GM19455 (cell line): ENCODE results near the gene INPP5A.
"Not testable (repeated sequence)": the region's sequence is repeated elsewhere in the genome, so short reads cannot be mapped to it uniquely, and the experiment has no call there.

Experiments
- ATAC-seq: cut with Tn5 transposase; IDR thresholded peaks from one replicate; pipeline ENCODE4 v1.9.1; 2021; ENCODE audit not compliant: unreplicated experiment

The INPP5A gene

DNA sequence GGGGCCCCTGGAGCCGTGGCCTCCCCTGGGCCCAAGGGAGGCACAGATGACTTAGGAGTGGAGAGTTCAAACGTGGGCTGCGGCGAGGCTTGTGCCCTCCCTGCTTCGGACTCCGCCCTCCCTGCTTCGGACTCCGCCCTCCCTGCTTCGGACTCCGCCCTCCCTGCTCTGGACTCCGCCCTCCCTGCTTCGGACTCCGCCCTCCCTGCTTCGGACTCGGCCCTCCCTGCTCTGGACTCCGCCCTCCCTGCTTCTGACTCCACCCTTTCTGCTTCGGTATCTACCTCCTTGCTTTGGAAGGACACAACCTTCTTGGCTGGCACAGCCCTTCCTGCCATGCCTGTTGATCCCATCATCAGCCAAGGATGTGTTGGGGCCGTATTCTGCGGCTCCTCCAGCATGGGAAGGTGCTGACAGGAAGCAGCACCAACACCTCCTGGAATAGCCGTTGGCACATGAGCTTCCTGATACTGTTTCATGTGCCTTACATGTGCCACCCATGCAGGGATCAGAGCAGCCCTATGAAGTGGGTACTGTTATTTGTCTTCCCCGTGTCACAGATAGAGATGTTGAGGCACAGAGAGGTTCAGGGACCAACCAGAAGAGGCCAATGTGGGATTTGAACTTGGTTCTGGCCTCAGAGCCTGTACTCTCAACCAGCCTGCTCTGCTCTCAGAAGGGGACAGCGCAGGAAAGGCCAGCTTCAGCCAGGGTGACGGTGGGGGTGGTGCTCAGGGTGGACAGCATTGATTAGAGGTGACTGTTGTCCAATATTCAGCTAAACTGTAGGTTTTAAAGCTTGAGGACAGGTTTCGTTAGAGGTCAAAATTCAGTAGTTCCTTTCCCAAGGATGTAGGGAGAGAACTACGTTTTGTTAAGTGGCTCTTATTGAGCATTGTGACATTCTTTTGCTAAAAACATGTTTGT lies 133.9 kb downstream of the INPP5A start:
- ATAC-seq = no peak

DNA sequence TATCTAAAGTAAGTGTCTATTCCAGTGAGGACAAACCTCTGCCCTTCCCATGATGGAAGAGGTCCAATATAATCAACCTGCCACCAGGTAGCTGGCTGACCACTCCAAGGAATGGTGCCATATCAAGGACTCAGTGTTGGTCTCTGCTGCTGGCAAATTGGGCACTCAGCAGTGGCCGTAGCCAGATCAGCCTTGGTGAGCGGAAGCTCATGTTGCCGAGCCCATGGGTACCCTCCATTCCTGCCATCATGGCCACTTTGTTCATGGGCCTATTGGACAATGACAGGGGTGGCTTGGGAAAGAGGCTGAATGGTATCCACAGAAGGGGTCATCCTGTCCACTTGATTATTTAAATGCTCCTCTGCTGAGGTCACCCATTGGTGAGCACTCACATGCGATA lies 136.2 kb downstream of the INPP5A start:
- not testable (repeated sequence) for ATAC-seq

DNA sequence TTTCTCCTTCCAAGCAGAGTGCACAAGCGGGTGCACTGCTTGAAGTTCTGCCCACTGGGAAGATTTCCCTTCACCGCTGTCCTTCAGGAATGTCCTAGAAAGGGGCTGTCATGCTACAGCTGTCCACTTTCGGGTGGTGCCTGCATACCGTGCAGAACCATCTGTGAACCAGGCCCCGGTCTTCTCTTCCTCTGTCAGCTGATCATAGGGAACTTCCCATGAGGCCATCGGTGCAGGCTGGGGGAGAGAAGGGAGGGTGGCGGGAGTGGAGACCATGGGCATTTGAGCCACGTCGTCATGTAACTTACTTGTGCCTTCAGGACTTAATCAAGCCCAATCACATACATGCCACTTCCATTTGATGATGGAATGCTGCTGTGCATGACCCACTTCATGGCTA lies 136.7 kb downstream of the INPP5A start:
- ATAC-seq = no peak

DNA sequence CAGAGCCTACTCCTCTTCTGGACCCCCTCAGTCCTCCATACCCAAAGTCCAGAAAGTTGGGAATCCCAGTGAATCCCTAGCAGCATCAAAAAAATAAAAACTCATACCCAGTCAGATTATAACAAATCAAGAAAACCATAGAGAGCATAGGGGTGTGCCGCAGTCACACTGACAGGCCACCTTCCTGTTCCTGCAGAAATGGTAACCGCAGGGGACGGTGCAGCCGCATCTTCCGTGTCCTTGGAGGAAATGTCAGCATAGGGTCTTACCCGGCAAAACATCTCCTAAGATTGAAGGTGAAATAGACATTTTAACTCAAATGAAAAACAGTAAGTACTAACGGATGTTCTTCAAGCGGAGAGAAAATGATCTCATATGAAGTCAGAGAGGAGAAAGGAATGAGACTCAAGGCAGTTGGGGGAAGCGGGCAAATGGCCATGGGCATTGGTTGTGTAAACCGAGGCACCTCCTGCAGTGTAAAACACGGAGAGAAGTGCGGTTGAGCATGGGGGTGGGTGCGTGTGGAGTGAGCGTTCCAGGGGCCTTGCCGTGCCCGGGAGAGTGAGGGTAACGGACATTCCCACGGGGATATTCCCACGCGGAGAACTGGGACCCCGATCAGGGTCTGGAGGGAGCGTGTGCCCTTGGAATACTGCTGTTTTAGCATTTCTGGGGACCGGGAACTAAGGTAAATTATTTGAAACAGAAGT lies 137.6 kb downstream of the INPP5A start:
- no peak for ATAC-seq

DNA sequence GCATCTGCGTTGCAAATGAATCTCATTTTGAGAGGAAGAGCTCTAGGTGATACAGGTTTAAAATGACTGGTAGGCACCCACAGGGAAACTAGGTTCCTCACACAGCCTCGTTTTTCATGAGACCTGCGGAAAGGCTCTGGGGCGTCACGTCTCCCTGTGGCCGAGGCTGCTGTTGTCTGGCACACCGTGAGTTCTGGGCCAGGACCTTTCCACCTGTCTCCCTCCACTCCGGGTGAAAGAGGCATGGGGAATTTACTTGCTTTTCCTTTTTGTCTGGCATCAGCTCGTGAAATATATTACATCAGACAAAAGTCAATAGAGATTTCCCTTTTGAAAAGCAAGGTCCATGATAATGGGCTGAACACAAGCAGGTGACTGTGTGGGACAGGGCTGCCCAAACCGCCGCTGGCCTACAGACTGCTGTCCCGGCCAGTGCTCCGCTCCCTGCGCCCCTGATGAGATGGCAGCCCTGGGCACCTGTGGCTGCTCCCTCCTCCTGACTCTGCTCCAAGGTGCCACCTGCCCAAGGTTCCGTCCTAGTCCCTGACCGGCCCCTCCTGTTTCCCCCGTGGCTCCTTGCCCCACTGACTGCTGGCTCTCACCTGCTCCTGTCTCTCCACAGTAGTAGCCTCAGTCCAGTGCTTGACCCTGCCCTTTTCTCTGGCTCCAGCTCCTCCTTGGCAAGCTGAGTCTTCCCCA lies 138.8 kb downstream of the INPP5A start:
- no peak for ATAC-seq

DNA sequence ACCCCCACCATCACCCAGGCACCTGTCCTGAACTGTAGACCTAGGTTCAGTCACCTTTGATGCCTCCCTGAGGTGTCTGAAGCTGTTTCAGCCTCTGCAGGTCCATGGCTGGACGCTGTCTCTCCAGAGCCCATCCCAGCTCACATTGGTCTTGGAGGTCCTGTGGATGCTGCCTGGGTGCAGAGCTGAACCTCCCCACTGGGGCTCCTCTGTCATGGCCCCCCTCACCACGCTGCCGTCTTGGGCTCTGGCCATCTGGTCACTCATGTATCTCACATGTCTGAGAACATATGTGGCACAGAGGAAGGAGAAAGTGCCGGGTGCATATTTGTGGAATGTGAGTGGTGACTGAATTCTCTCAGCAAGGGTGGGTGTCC lies 139.5 kb downstream of the INPP5A start:
- ATAC-seq = no peak

DNA sequence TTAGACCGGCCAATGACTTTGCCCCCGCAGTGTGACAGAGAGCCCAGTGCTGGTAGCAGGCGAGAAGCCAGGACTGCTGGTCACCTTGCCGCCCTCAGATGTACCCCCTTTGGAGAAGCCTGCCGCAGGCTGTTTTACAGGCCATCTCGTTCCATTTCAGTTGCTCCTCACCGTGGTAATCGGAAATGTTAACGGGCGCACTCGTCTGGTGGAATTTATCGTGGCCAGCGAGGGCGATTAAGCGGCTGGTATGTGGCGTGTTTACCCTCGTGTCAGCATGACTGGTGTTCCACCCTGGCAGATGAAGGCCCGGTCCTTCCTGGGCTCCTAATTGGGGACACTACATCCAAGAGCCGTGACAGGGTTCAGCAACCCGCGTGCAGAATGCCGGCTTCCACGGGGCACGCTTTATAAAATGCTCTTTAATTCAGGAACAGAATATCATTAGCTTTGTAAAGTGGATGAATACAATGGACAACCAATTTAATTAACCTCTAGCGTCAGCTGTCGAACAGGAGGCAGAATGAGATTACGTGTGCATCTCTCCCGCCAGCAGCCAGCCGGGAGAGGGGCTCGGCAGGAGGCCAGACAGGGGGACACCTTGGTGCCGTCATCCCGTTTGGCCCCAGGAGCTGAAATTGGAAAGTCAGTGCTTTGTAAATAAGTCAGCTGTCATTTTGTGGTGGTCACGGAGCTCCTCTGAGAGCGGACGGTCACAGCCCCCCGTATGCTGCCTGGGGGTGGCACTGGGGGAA lies 140.1 kb downstream of the INPP5A start:
- ATAC-seq = no peak

DNA sequence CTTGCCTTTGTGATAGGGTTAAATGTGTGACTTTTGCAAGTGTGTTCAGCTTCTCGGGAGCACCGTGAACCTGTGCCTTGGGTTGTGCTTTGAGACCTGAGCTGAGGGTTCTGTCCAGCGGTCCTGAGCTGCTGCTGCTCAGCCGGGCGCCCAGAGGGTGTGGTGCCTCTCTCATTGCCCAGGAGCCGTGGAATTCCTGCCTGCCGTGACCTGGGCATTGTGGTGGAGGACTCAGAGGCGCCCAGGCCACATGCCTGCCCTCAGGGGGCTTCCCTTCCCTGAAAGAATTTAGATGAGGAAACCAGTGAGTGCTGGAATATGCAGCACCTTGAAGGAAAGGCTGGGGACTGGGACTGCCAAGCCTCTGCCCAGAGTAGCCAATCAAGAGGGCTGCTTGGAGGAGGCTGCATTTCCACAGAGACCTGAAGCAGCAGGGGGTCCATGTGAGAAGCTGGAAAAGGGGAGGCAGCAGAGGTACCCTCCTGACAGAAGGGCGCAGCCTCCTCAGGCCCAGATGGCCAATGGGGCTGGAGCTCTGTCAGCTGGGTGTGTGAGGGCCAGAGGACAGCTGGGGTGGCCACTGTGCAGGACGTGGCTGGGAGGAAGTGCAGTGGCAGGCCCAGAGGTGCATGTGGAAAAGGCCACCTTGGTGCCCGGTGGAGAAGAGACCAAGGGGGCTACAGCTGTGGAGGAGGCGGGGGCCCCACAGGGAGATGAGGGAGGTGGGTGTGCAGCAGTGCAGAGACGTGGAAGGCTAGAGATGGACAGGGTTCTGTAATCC lies 141.0 kb downstream of the INPP5A start:
- ATAC-seq = no peak

DNA sequence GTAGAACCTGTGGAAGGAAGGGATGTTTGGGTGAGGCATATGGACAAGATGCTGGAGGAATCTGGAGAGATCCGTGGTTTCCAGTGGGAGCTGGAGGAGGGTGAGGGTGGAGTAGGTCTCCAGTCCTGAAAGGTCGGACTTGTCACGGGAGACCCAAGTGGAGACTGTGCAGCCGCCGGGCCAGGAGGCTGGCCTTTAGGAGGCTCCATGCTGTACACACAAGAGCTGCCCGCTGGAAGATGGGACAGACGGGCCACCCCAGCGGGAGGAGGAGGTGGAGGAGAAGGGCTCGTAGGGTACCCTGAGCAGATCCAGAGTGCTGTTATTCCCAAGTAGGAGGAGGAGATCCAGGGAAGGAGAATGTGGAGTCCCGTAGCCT lies 141.6 kb downstream of the INPP5A start:
- no peak for ATAC-seq

DNA sequence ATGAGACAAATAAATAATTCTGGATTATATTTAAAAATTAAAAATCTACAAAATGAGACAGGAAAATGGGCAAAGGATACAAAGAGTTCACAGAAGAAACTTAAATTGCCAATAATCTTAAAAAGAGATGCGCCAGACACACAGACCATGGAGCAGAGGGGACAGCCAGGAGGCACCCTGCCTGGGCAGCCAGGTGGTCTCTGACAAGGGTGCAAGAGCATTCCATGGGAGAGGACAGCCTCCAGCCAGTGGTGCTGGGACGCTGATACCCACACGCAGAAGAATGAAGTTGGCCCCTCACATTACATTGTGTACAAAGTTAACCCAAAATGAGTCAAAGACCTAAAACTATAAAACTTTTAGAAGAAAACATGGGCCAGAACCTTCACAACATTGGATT lies 142.1 kb downstream of the INPP5A start:
- ATAC-seq = no peak

DNA sequence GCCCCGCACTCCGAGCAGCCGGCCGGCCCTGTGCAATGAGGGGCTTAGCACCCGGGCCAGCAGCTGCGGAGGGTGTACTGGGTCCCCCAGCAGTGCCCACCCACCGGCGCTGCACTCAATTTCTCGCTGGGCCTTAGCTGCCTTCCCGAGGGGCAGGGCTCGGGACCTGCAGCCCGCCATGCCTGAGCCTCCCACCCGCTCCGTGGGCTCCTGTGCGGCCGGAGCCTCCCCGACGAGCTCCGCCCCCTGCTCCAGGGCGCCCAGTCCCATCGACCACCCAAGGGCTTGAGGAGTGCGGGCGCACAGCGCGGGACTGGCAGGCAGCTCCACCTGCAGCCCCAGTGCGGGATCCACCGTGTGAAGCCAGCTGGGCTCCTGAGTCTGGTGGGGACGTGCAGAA lies 143.2 kb downstream of the INPP5A start:
- not testable (repeated sequence) for ATAC-seq

DNA sequence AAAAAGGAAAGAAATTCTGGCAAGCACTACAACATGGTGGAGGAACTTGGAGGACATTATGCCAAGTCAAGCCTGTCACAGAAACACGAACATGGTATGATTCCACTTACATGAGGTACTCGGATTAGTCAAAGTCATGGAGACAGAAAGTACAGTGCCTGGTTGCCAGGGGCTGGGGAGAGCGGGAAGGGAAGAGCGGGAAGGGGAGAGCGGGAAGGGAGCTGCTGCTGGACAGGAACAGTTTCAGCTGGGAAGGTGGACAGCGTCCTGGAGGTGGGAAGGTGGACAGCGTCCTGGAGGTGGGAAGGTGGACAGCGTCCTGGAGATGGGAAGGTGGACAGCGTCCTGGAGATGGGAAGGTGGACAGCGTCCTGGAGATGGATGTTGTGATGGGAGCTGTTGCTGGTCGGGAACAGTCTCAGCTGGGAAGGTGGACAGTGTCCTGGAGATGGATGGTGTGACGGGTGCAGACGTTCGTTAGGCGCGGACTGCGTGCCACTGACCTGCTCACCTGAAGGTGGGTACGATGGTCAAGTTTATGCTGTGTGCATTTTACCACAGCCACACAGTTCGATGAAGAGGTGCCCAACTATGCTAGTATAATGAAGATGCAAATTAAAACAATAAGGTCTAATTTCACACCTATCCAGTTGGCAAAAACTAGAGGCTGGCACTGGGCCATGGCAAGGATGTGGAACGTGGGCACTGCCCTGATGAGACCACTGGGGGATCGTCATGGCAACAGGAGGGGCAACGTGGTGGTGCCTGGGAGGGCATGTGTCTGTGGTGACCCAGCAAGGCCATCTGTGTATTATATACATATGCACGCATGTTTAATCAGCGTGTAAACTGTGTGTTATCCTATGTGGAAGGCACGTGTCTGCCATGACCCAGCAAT lies 144.5 kb downstream of the INPP5A start:
- no peak for ATAC-seq

DNA sequence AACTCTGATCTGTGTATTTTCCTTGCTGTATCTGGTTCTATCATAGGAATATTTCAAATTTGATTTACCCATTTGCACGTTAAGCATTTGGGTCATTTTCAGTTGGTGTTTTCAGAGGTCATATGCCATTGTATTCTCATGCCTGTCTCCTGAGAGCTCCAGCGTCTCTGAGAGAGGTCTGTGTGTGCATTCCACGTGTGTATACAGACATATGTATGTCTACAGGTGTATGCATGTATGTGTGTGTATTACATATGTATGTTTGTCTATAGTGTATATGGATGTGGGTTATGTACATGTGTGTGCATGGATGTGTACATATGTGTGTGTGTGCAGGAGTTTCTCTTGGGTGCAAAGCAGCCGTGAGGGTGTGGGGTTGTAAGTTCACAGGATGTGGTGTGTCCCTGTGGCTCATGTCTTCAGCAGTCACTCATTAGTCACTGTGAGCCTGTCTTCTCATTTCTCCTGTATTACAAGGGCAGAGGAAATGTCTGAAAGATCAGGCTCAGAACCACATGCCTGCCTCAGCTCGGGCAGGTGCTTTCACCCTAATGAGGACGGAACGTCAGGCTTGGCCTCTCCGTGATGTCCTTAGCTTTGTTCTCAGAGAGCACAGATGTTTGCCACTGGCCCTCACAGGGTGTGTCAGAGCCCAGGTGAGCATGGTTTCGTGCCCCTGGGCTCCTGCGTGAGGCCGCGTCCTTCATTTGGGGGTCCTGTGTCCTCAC lies 146.7 kb downstream of the INPP5A start:
- no peak for ATAC-seq

DNA sequence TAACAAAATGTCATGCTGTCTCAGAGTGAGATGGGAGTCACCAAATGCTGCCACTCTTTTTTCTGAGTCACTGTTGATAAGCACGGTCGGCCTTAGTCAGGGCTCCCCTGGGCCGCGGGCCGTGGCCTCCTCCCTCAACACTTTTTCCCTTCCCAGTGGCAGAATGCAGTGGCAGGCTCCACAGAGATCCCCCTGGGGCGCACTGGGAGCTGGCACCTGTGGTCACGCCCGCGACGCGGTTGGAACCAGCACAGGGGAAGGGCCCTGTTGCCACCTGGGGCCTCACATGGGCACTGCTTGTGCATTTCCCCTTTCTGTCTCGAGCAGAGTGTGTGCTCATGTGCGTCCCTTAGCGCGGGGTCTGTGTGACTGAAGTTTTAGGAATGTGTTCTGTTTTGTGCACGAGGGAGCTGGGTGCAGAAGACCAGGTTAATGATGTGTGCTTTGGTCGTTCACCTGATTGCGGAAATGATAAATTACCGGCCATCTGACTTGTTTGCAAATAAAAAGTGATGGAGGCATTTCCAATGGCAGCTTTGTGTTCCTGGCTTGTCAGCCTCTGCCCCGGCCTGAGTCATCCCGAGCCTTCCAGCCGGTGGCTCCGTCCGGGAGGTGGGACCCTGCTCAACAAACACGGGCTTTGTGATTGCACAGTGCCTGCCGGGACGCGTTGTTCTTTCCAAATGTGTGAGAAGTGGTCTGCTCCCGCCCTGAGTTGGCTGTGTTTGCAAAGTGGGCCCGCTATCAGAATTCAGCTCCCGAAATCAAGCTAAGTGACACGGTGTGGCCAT lies 147.7 kb downstream of the INPP5A start:
- no peak for ATAC-seq

DNA sequence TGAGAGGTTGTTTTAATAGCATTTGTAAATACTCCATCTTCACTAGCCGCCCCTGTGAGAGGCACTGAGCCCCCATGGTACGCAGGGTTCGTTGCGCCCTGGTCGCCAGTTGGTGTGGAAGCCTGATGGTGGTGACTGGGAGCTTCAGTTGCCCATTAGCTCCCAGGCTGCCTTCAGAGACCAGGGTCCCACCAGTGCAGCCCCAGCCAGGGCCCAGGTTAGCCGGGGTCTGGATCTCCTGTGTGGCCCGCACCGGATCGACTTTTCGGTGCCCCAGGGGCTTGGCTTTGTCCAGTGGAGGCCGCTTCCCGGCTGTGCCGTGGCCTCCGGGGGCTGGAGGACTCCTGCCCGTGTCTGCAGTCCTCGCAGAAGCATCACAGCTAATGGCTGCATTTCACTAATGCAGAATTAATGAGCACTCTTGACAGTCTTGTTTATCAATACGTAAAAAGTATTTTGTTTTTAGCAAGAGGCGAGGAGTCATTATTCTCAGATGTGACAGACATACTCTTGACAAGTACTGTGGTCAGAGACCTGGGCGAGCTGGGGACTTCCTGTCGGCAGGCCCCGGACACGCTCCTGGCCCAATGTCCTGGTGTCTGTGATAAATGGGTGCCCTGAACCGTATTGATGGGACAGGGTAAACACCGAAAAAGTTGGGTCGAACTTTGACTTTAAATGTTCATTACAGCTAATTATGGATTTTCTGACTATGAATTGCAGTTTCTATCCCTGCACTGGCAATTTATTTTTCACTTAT lies 148.5 kb downstream of the INPP5A start:
- no peak for ATAC-seq

DNA sequence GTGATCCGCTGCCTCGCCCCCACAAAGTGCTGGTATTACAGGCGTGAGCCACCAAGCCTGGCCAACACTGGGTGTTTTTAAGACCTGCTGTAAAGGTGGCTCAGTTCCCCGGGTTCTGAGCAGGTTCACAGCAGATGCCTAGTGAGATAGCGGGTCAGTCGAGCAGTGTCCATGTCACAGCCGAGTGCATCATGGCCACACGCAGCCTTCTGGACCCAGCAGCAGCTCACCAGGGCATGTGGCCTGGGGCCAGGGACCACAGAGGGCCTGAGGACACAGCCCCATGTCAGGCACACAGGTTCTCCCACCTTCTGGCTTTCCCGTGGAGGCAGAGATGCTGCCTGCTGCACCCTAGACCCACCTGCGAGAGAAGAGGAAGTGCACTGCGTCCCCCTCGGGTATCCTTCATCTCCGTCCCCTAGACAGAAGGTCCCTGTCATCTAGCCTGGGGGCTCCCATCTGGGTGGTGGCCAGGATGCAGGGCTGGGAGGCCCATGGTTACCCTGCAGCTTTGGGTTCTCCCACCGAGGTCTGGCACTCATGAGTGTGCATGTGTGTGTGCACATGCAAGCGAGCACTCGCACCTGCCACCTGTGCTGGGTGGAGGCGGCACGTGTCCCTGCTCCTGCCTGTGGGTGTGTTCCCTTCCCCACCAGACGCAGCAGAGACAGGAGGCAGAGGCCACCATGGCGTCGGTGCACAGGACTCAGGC lies 149.8 kb downstream of the INPP5A start:
- no peak for ATAC-seq
